Endodermal cell (in vitro differentiated cells): ENCODE results near the gene EMCN. TPM values are rescaled to one million over a fixed set of nuclear protein-coding genes. Genes with fewer than 3 reads are reported as not detected.

Source experiments
- DNase-seq: peaks from one replicate; pipeline ENCODE4 v3.0.0-alpha.2; 2017
- H3K27ac ChIP-seq: 2 replicates; pipeline ENCODE4 v1.5.1; 2013; ENCODE audit warnings: mild to moderate bottlenecking, low read depth, low read length, moderate library complexity
- H3K27me3 ChIP-seq: 2 replicates; pipeline ENCODE4 v1.6.1; 2013; ENCODE audit warnings: mild to moderate bottlenecking, low read length, moderate library complexity; ENCODE audit not compliant: insufficient read depth, control insufficient read depth, poor library complexity, severe bottlenecking
- H3K36me3 ChIP-seq: 2 replicates; pipeline ENCODE4 v1.7.0; 2013; ENCODE audit warnings: mild to moderate bottlenecking, low read length, moderate library complexity; ENCODE audit not compliant: control insufficient read depth, insufficient read depth
- H3K4me1 ChIP-seq: one replicate; pipeline ENCODE4 v1.7.0; 2013; ENCODE audit warnings: low read length; ENCODE audit not compliant: control insufficient read depth, insufficient read depth
- H3K4me3 ChIP-seq: 2 replicates; pipeline ENCODE4 v1.5.1; 2013; ENCODE audit warnings: mild to moderate bottlenecking, low read length, moderate library complexity
- H3K9ac ChIP-seq: 2 replicates; pipeline ENCODE4 v1.6.1; 2013; ENCODE audit warnings: mild to moderate bottlenecking, low read length, moderate library complexity; ENCODE audit not compliant: poor library complexity, severe bottlenecking; ENCODE audit errors: extremely low read depth
- H3K9me3 ChIP-seq: 2 replicates; pipeline ENCODE4 v1.6.1; 2013; ENCODE audit warnings: mild to moderate bottlenecking, low read length, moderate library complexity; ENCODE audit not compliant: control insufficient read depth
- H3K27ac Mint-ChIP-seq: 2 replicates; pipeline ENCODE4 v1.8.0; 2020; ENCODE audit warnings: mixed read lengths
- H3K27me3 Mint-ChIP-seq: 2 replicates; pipeline ENCODE4 v1.8.0; 2021; ENCODE audit warnings: mild to moderate bottlenecking, mixed read lengths; ENCODE audit not compliant: insufficient read depth
- H3K36me3 Mint-ChIP-seq: 2 replicates; pipeline ENCODE4 v1.8.0; 2020; ENCODE audit warnings: low read depth, mixed read lengths
- H3K4me1 Mint-ChIP-seq: 2 replicates; pipeline ENCODE4 v1.8.0; 2020; ENCODE audit warnings: mixed read lengths
- H3K4me3 Mint-ChIP-seq: 2 replicates; pipeline ENCODE4 v1.8.0; 2020; ENCODE audit warnings: mild to moderate bottlenecking, moderate library complexity, mixed read lengths
- H3K9me3 Mint-ChIP-seq: 2 replicates; pipeline ENCODE4 v1.8.0; 2020; ENCODE audit warnings: mild to moderate bottlenecking, mixed read lengths
- CTCF ChIP-seq: fragments of 200-600 bp; sonication (generic); conservative IDR thresholded peaks from 2 replicates; pipeline ENCODE4 v1.5.0; 2021; ENCODE audit warnings: antibody characterized with exemption, mild to moderate bottlenecking
- WGBS, 2 experiments: methylation state at CpG; one replicate each; pipeline versions ENCODE4 v1.1.5 to v1.1.7; 2013; ENCODE audit warnings: missing lambda C conversion rate in 2 of 2, mixed read lengths in 1 of 2; ENCODE audit not compliant: insufficient coverage in 1 of 2, insufficient read length in 1 of 2; 5-methylcytosine and 5-hydroxymethylcytosine counted together
- total RNA-seq, 2 donors: library from RNA; stranded (reverse); fragmentation: NEBNext Ultra II Directional in 1 of 2; extraction: Animal tissue kit (Norgen Biotek cat#: 25700) in 1 of 2; gene quantifications; 2 replicates in 1 of 2; 3 replicates in 1 of 2; pipeline ENCODE4 v1.2.1, GENCODE V29; 2021

The EMCN gene
- total RNA-seq, 2 donors from 2014 or later, result not detected

- WGBS, 2 experiments, result 95 to 100% methylated on average over 1 of the region's 1 CpG
Observed at GRCh38 chr4:100360211-100360610, 157.6 kb downstream of the EMCN start.

GRCh38 chr4:100359441-100359840, 158.4 kb downstream of the EMCN start:
- H3K9me3 ChIP-seq, result peaks cover 32% of the 10 kb centered on the region
- H3K9ac ChIP-seq, result no peak overlapping the region
- TF ChIP-seq CTCF, result no peak
- no peaks in the 10 kb centered on the region for H3K27me3 ChIP-seq
- Mint-ChIP-seq H3K9me3 (peaks cover 25% of the 10 kb centered on the region), H3K4me3 (no peak overlapping the region), H3K36me3 (no peaks in the 10 kb centered on the region), H3K27me3 (no peaks in the 10 kb centered on the region), H3K4me1 (peaks cover 4% of the 10 kb centered on the region), H3K27ac (no peak overlapping the region)
- H3K4me1 ChIP-seq, result no peaks in the 10 kb centered on the region
- no peak overlapping the region for H3K4me3 ChIP-seq
- WGBS, 2 experiments, result 78% methylated on average over 2 of the region's 2 CpGs; no CpG with 5 or more reads in 1 of the 2 experiments
- H3K36me3 ChIP-seq, result no peaks in the 10 kb centered on the region
- H3K27ac ChIP-seq, result no peak overlapping the region
- no peak for DNase-seq

More at GRCh38 chr4:100360211-100360610, 157.6 kb downstream of the EMCN start:
- H3K36me3 ChIP-seq, result no peaks in the 10 kb centered on the region
- no peaks in the 10 kb centered on the region for H3K4me1 ChIP-seq
- no peak for DNase-seq
- H3K27ac Mint-ChIP-seq, result no peak overlapping the region
- no peak for TF ChIP-seq CTCF
- peaks cover 4% of the 10 kb centered on the region for H3K4me1 Mint-ChIP-seq
- H3K4me3 ChIP-seq, result no peak overlapping the region
- H3K27ac ChIP-seq, result no peak overlapping the region
- no peak overlapping the region for H3K4me3 Mint-ChIP-seq
- H3K36me3 Mint-ChIP-seq, result no peaks in the 10 kb centered on the region
- H3K9me3 Mint-ChIP-seq, result peaks cover 25% of the 10 kb centered on the region
- H3K9me3 ChIP-seq, result peaks cover 32% of the 10 kb centered on the region
- no peaks in the 10 kb centered on the region for H3K27me3 Mint-ChIP-seq
- no peaks in the 10 kb centered on the region for H3K27me3 ChIP-seq
- no peak overlapping the region for H3K9ac ChIP-seq

- Mint-ChIP-seq H3K4me3 (no peak overlapping the region), H3K27ac (no peak overlapping the region), H3K36me3 (no peaks in the 10 kb centered on the region), H3K27me3 (no peaks in the 10 kb centered on the region), H3K4me1 (no peaks in the 10 kb centered on the region), H3K9me3 (peaks cover 26% of the 10 kb centered on the region)
- Histone ChIP-seq H3K9ac (no peak overlapping the region), H3K36me3 (no peaks in the 10 kb centered on the region), H3K27ac (no peak overlapping the region), H3K9me3 (peaks cover 32% of the 10 kb centered on the region), H3K4me1 (no peaks in the 10 kb centered on the region), H3K27me3 (no peaks in the 10 kb centered on the region), H3K4me3 (no peak overlapping the region)
- WGBS, 2 experiments, result 97 to 100% methylated on average over 1 of the region's 1 CpG
- no peak for TF ChIP-seq CTCF
- no peak for DNase-seq
Observed at GRCh38 chr4:100357542-100357941, 160.3 kb downstream of the EMCN start.
